ENCODE measurements around the gene CGB8.

DNA sequence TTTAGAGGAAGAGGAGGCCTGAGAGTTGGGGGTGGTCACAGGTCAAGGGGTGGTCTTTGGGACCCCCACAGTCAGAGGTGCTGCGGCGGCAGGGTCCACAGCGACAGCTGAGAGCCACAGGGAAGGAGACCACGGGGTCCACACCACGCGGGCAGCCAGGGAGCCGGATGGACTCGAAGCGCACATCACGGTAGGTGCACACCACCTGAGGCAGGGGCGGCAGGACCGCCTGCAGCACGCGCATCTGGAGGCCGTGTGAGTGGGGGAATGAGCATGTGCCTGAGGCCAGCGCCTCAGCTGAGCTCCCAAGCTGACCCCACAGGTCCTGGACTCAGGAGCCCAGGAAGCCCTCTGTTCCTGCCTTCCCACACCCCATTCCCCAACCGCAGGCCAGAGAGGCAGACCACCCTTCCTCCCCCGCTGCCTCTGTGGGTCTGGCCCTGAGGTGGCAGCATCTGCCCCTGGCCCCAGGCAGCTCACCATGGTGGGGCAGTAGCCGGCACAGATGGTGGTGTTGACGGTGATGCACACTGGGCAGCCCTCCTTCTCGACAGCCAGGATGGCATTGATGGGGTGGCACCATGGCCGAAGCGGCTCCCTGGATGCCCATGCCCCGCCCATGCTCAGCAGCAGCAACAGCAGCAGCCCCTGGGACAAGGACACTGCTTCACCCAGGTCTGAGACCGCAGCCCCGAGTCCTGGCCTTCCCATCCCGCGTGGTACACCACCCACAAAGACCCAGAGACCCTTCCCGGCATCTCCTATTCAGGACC lies 32.7 kb downstream of the CGB8 start:
- TF ChIP-seq, protein P1, sequence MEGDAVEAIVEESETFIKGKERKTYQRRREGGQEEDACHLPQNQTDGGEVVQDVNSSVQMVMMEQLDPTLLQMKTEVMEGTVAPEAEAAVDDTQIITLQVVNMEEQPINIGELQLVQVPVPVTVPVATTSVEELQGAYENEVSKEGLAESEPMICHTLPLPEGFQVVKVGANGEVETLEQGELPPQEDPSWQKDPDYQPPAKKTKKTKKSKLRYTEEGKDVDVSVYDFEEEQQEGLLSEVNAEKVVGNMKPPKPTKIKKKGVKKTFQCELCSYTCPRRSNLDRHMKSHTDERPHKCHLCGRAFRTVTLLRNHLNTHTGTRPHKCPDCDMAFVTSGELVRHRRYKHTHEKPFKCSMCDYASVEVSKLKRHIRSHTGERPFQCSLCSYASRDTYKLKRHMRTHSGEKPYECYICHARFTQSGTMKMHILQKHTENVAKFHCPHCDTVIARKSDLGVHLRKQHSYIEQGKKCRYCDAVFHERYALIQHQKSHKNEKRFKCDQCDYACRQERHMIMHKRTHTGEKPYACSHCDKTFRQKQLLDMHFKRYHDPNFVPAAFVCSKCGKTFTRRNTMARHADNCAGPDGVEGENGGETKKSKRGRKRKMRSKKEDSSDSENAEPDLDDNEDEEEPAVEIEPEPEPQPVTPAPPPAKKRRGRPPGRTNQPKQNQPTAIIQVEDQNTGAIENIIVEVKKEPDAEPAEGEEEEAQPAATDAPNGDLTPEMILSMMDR (IDR thresholded peaks at IDR 0.05; ENCODE audit: borderline replicate concordance, extremely low read depth, low read length, poor library complexity, severe bottlenecking): no peak
- TF ChIP-seq EZH2 (IDR thresholded peaks at IDR 0.05; ENCODE audit: borderline replicate concordance, low read depth, low read length, severe bottlenecking): no peak
